SU-DHL-6 (cell line): ENCODE data around the gene TIMM10.

Experiments
- H2AFZ ChIP-seq: fragments of 200-600 bp; sonication (generic); 2 replicates; pipeline ENCODE4 v1.6.1; 2014; ENCODE audit warnings: low read depth, mild to moderate bottlenecking, moderate library complexity, mixed read lengths, antibody characterized with exemption, low read length; ENCODE audit not compliant: severe bottlenecking
- H3F3A ChIP-seq: fragments of 200-600 bp; shearing (Covaris generic); 2 replicates; pipeline ENCODE4 v1.6.0; 2016; ENCODE audit warnings: antibody characterized with exemption, mild to moderate bottlenecking; ENCODE audit not compliant: insufficient read depth
- H3K27ac ChIP-seq: fragments of 200-600 bp; sonication (generic); 2 replicates; pipeline ENCODE4 v1.5.1; 2016; ENCODE audit warnings: low read depth, mild to moderate bottlenecking, low read length, moderate library complexity, mixed read lengths
- H3K27me3 ChIP-seq: fragments of 200-600 bp; sonication (generic), shearing (Covaris generic); 2 replicates; pipeline ENCODE4 v1.6.0; 2014; ENCODE audit warnings: mild to moderate bottlenecking, low read length
- H3K36me3 ChIP-seq: fragments of 200-600 bp; sonication (generic); 2 replicates; pipeline ENCODE4 v1.6.1; 2014; ENCODE audit warnings: mild to moderate bottlenecking, low read length, mixed read lengths
- H3K4me2 ChIP-seq: fragments of 300-600, 200-600 bp; shearing (Covaris generic), sonication (generic); 2 replicates; pipeline ENCODE4 v1.6.0; 2014; ENCODE audit warnings: low read length, low read depth, mild to moderate bottlenecking; ENCODE audit not compliant: poor library complexity, severe bottlenecking
- H3K4me3 ChIP-seq: fragments of 200-600 bp; sonication (generic); 2 replicates; pipeline ENCODE4 v1.5.1; 2014; ENCODE audit warnings: antibody characterized with exemption, low read length, mild to moderate bottlenecking, mixed read lengths; ENCODE audit not compliant: insufficient read depth, poor library complexity, severe bottlenecking
- H3K79me2 ChIP-seq: fragments of 200-600 bp; sonication (generic); 2 replicates; pipeline ENCODE4 v1.6.1; 2014; ENCODE audit warnings: mild to moderate bottlenecking, low read length, moderate library complexity; ENCODE audit not compliant: insufficient read depth
- H3K9ac ChIP-seq: fragments of 200-600 bp; sonication (generic); 2 replicates; pipeline ENCODE4 v1.7.0; 2014; ENCODE audit warnings: mild to moderate bottlenecking, low read length
- H3K9me2 ChIP-seq: fragments of 200-600 bp; sonication (generic); replicated peaks from 2 replicates; pipeline ENCODE4 v1.6.1; 2014; ENCODE audit warnings: low read length; ENCODE audit not compliant: insufficient read depth
- H3K9me3 ChIP-seq: fragments of 200-600 bp; sonication (generic); 2 replicates; pipeline ENCODE4 v1.6.1; 2014; ENCODE audit warnings: low read length, mixed read lengths; ENCODE audit not compliant: insufficient read depth
- H4K20me1 ChIP-seq: fragments of 200-600 bp; sonication (generic); 2 replicates; pipeline ENCODE4 v1.6.1; 2014; ENCODE audit warnings: low read depth, mild to moderate bottlenecking, antibody characterized with exemption, low read length, moderate library complexity, mixed read lengths
- EZH2phosphoT487 ChIP-seq: fragments of 200-600 bp; sonication (generic), shearing (Covaris generic); conservative IDR thresholded peaks from 2 replicates; pipeline ENCODE4 v1.6.1; 2018; ENCODE audit warnings: mild to moderate bottlenecking, antibody characterized with exemption, low read length, moderate library complexity, mixed read lengths
- TF ChIP-seq, protein P1 (sequence below): fragments of 200-600 bp; sonication (generic); IDR thresholded peaks from one replicate; pipeline ENCODE4 v1.5.1; 2017; ENCODE audit warnings: antibody characterized with exemption, mild to moderate bottlenecking, low read length, moderate library complexity; ENCODE audit not compliant: insufficient read depth, poor library complexity, severe bottlenecking

The TIMM10 gene

GRCh38 chr11:57500515-57500914 lies 30.0 kb downstream of the TIMM10 start:
- Histone ChIP-seq H3K4me3 (no peak overlapping the region), H3K9me2 (no peaks in the 10 kb centered on the region), H3K36me3 (no peaks in the 10 kb centered on the region), H2AFZ (no peak overlapping the region), H3K4me2 (no peak overlapping the region), H3K27me3 (no peaks in the 10 kb centered on the region), H3K9me3 (no peaks in the 10 kb centered on the region), H3F3A (no peaks in the 10 kb centered on the region), H4K20me1 (no peaks in the 10 kb centered on the region), H3K9ac (no peak overlapping the region), H3K27ac (no peak overlapping the region), H3K79me2 (peaks cover 11% of the 10 kb centered on the region; the same call in 1 of the 2 replicates)
- TF ChIP-seq, protein P1, sequence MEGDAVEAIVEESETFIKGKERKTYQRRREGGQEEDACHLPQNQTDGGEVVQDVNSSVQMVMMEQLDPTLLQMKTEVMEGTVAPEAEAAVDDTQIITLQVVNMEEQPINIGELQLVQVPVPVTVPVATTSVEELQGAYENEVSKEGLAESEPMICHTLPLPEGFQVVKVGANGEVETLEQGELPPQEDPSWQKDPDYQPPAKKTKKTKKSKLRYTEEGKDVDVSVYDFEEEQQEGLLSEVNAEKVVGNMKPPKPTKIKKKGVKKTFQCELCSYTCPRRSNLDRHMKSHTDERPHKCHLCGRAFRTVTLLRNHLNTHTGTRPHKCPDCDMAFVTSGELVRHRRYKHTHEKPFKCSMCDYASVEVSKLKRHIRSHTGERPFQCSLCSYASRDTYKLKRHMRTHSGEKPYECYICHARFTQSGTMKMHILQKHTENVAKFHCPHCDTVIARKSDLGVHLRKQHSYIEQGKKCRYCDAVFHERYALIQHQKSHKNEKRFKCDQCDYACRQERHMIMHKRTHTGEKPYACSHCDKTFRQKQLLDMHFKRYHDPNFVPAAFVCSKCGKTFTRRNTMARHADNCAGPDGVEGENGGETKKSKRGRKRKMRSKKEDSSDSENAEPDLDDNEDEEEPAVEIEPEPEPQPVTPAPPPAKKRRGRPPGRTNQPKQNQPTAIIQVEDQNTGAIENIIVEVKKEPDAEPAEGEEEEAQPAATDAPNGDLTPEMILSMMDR = no peak
- TF ChIP-seq EZH2phosphoT487 = no peak

DNA sequence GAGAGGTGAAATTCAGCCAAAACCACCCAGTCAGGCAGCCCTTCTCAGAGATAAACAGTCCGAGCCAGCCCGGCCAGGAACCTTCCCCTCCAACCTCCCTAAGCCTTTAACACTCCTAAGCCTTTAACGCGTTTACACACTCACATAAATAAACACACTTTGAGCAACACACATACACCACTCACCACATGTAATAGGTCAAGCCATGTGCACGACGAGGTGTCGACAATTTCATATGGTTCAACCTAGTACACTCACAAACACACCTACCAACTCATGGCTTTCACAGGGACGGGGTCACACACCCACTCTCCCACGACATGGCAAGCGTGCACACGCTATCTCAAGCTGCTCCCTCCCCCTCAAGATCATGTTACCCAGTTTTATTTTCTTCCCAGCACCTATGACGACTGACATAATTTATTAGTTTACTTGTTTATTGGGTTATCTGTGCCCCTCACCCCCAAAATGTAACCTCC lies 30.5 kb downstream of the TIMM10 start:
- Histone ChIP-seq H3K9me2 (no peaks in the 10 kb centered on the region), H3K79me2 (peaks cover 11% of the 10 kb centered on the region; the same call in 1 of the 2 replicates), H2AFZ (no peak overlapping the region), H3F3A (no peaks in the 10 kb centered on the region), H3K4me3 (no peak overlapping the region), H3K9ac (no peak overlapping the region), H3K27ac (no peak overlapping the region), H4K20me1 (no peaks in the 10 kb centered on the region), H3K36me3 (no peaks in the 10 kb centered on the region), H3K9me3 (no peaks in the 10 kb centered on the region), H3K27me3 (no peaks in the 10 kb centered on the region), H3K4me2 (no peak overlapping the region)
- no peak for TF ChIP-seq EZH2phosphoT487
- TF ChIP-seq, protein P1 = no peak

GRCh38 chr11:57499413-57499982 lies 31.1 kb downstream of the TIMM10 start:
- Histone ChIP-seq H4K20me1 (no peaks in the 10 kb centered on the region), H3K27me3 (no peaks in the 10 kb centered on the region), H3K9ac (no peak overlapping the region), H3K9me3 (no peaks in the 10 kb centered on the region), H3K4me3 (no peak overlapping the region), H3K36me3 (no peaks in the 10 kb centered on the region), H3F3A (no peaks in the 10 kb centered on the region), H3K4me2 (no peak overlapping the region), H3K79me2 (peaks cover 8% of the 10 kb centered on the region; the same call in 1 of the 2 replicates), H3K9me2 (no peaks in the 10 kb centered on the region), H2AFZ (no peak overlapping the region), H3K27ac (no peak overlapping the region)
- TF ChIP-seq, protein P1 = no peak
- TF ChIP-seq EZH2phosphoT487 = no peak
